HG03108 (cell line): ENCODE results near the gene P3H2.
"Not testable (repeated sequence)": the region's sequence is repeated elsewhere in the genome, so short reads cannot be mapped to it uniquely, and the experiment has no call there.

Experiments
- ATAC-seq: cut with Tn5 transposase; IDR thresholded peaks from one replicate; pipeline ENCODE4 v1.9.1; 2021; ENCODE audit warnings: moderate library complexity; ENCODE audit not compliant: unreplicated experiment

P3H2 gene

GRCh38 chr3:189990826-189991225 lies 129.9 kb downstream of the P3H2 start:
- no peak for ATAC-seq

- no peak for ATAC-seq
Measured at GRCh38 chr3:189988854-189989253, 131.8 kb downstream of the P3H2 start.

DNA sequence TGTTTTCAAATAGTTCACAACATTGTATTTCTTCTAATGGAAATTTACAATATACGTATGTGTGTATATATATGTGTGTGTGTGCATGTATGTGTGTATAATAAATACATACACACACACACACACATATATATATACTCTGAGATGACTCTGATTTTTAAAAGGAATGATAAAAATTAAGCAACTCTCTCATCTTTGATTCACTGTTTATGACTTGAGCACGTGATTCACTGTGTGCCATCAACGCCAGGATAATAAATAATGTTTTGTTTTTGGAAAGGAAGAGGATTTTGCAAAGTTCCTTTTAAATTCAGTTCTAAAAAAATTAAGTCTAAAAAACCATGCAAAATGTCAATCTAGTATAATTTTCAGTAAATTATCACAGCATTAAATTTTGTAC lies 132.4 kb downstream of the P3H2 start:
- ATAC-seq = no peak

- no peak for ATAC-seq
Measured at GRCh38 chr3:189985948-189986347, 134.7 kb downstream of the P3H2 start.

DNA sequence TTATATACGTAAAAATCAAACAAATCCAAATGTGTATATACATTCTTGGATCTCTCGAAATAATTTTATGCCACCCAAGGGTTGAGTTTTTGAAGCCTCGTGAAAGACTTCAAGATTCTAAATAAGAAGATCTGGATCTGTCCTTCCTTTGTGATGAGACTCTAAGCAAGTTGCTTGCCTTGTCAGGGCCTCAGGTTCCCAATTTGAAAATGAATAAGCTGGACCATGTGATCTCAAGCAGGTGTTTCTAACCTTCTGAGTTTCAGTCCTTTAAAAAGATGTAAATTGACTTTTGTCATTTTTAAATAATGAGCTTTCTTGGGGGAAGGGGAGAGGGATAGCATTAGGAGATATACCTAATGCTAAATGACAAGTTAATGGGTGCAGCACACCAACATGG lies 137.1 kb downstream of the P3H2 start:
- ATAC-seq = no peak

GRCh38 chr3:189982321-189982945 lies 138.3 kb downstream of the P3H2 start:
- ATAC-seq = no peak

- ATAC-seq = no peak
Measured at GRCh38 chr3:189981668-189982067, 139.0 kb downstream of the P3H2 start.

GRCh38 chr3:189978753-189979152 lies 141.9 kb downstream of the P3H2 start:
- ATAC-seq = no peak

GRCh38 chr3:189977174-189977573 lies 143.5 kb downstream of the P3H2 start:
- ATAC-seq = no peak

GRCh38 chr3:189975391-189975990 lies 145.2 kb downstream of the P3H2 start:
- no peak for ATAC-seq

GRCh38 chr3:189974359-189974758 lies 146.3 kb downstream of the P3H2 start:
- no peak for ATAC-seq

- ATAC-seq = peak; percentile 63
Measured at GRCh38 chr3:189967254-189967865, 153.3 kb downstream of the P3H2 start.

- peak; percentile 49 for ATAC-seq
Measured at GRCh38 chr3:189966843-189967242, 153.9 kb downstream of the P3H2 start.

GRCh38 chr3:189964623-189965332 lies 155.9 kb downstream of the P3H2 start:
- no peak for ATAC-seq

GRCh38 chr3:189962466-189962865 lies 158.2 kb downstream of the P3H2 start:
- ATAC-seq = no peak

GRCh38 chr3:189961522-189962161 lies 159.1 kb downstream of the P3H2 start:
- peak; percentile 69 for ATAC-seq

- not testable (repeated sequence) for ATAC-seq
Measured at GRCh38 chr3:189961086-189961485, 159.6 kb downstream of the P3H2 start.

DNA sequence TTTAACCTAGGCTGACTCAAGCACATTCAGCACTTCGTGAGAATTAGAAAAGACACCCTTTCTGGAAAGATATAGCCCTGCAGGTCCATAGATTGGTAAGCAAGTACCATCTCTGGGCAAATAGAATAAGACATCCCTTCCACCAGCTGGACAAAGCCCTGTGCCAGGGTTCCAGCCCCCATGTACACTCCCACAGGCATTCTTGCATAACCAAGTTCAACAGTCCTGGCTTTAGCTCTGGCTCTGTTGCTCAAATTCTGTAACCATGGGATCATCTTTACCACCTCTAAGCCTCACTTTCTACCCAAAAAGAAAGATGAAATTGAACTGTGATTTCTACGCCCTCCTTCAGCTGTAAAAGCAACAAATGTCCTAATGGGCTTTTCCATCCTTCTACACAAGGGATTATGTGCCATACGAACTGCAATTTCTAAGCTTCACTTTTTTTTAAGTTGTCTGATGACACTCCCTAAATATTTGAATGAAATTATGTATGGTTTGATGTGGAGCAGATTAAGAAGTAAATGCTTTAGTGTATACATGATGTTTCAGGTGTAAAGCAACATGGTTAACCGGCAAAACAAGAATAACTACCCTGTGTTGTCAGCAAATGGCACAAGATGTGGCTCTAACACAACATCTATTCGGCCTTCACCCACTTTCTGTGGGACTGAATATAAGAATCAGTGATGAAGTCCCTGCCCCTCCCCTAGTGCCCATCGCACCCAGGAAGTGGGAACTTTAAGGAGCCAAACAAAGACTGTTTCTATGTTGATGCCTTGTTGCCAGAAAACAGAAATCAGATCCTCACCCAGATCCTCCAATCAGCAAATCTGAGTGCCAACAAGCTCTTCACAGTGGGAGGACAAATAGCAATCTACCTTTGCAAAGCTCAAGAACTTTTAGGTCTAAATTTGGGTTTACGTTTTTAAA lies 165.7 kb downstream of the P3H2 start:
- no peak for ATAC-seq

GRCh38 chr3:189953551-189953950 lies 167.1 kb downstream of the P3H2 start:
- no peak for ATAC-seq

DNA sequence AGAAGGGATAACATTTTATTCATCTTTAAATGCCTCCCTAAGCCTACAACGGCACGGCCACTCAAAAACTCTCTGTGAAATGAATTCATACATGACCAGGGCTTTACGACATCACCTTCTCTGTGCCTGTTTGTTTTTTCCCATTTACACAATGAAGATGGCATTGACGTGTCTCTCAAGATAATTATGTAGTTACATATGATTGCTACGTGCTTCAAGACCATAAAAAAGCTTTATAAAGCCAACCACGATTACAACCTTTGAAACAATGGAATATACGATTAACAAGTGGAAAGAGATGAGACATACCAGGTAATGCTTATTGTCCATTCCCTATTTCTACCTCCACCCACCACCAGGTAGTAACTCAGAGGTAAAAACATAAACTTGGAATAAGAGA lies 168.4 kb downstream of the P3H2 start:
- no peak for ATAC-seq
